CD4-positive, alpha-beta T cell treated with Interleukin-15 for 4 hours (primary cell): ENCODE results near the gene TNP1.

Experiments
- DNase-seq: peaks from one replicate; pipeline ENCODE4 v3.0.0-alpha.2; 2020; ENCODE audit warnings: low spot score

The TNP1 gene

GRCh38 chr2:216873573-216873972, 13.7 kb upstream of the TNP1 start:
- no peak for DNase-seq

GRCh38 chr2:216872624-216873023, 12.8 kb upstream of the TNP1 start:
- no peak for DNase-seq

GRCh38 chr2:216872040-216872439, 12.2 kb upstream of the TNP1 start:
- DNase-seq: no peak

GRCh38 chr2:216871333-216871934, 11.6 kb upstream of the TNP1 start:
- no peak for DNase-seq

- DNase-seq: no peak
Observed at GRCh38 chr2:216870508-216871332, 10.9 kb upstream of the TNP1 start.

- DNase-seq: no peak
Observed at GRCh38 chr2:216866515-216867095, 6.7 kb upstream of the TNP1 start.

GRCh38 chr2:216865658-216866057, 5.8 kb upstream of the TNP1 start:
- no peak for DNase-seq

GRCh38 chr2:216863946-216864345, 4.1 kb upstream of the TNP1 start:
- DNase-seq: no peak

- no peak for DNase-seq
Observed at GRCh38 chr2:216862628-216863398, 2.9 kb upstream of the TNP1 start.

GRCh38 chr2:216860426-216861137, 718 bp upstream of the TNP1 start:
- no peak for DNase-seq

GRCh38 chr2:216858312-216858711, 1.6 kb downstream of the TNP1 start:
- DNase-seq: no peak

- no peak for DNase-seq
Observed at GRCh38 chr2:216857131-216857550, 2.7 kb downstream of the TNP1 start.

- no peak for DNase-seq
Observed at GRCh38 chr2:216856406-216857065, 3.3 kb downstream of the TNP1 start.

- no peak for DNase-seq
Observed at GRCh38 chr2:216855605-216856004, 4.3 kb downstream of the TNP1 start.

- DNase-seq: no peak
Observed at GRCh38 chr2:216855079-216855478, 4.8 kb downstream of the TNP1 start.

- DNase-seq: no peak
Observed at GRCh38 chr2:216851486-216852090, 8.3 kb downstream of the TNP1 start.

GRCh38 chr2:216850665-216851322, 9.1 kb downstream of the TNP1 start:
- DNase-seq: no peak

GRCh38 chr2:216849987-216850386, 9.9 kb downstream of the TNP1 start:
- DNase-seq: no peak

- no peak for DNase-seq
Observed at GRCh38 chr2:216845426-216845825, 14.4 kb downstream of the TNP1 start.

GRCh38 chr2:216842636-216843035, 17.2 kb downstream of the TNP1 start:
- DNase-seq: no peak
